HG02885 (cell line): Measurements from ENCODE around the gene ACTR3.
"Not testable (repeated sequence)": the region's sequence is repeated elsewhere in the genome, so short reads cannot be mapped to it uniquely, and the experiment has no call there.

Experiments
- ATAC-seq: cut with Tn5 transposase; IDR thresholded peaks from one replicate; pipeline ENCODE4 v1.9.1; 2021; ENCODE audit warnings: mild to moderate bottlenecking; ENCODE audit not compliant: unreplicated experiment, poor library complexity

ACTR3 gene

DNA sequence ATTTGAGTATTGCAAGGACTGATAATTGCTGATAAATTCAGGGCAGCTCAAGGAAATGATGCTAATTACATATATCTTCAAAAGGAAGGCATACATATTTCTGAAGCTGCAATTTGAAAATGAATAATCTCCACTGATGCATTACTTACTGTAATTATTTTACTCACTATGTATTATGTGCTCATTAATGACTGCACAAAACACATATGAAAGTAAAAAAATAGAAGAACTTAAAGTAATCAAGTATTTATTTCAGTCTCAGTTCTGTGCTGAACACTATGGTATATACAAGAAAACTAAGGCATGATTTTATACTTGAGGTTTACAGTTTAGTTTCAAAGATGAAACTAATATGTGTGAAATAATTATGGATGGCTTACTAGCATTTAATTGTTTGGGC is 9.3 kb downstream of the ACTR3 start:
- no peak for ATAC-seq

DNA sequence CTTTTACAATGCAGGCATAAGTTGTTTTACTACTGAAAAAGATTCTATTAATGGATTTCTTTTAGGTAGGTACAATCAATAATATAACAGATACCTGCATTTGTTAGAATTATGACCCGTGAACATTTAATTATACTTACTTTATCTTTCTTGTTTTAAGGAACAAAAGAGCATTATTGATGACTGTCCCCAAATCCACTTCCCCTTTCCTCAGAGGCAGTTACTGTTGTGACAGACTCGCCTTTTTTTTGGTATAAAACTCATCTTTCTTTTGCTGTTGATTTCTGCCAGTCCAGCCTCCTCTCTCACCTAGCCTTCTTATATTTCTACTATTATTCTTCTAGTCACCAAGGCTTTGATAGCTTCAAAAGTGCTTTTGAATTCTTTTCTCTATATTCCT is 12.1 kb downstream of the ACTR3 start:
- peak; percentile 35 for ATAC-seq

DNA sequence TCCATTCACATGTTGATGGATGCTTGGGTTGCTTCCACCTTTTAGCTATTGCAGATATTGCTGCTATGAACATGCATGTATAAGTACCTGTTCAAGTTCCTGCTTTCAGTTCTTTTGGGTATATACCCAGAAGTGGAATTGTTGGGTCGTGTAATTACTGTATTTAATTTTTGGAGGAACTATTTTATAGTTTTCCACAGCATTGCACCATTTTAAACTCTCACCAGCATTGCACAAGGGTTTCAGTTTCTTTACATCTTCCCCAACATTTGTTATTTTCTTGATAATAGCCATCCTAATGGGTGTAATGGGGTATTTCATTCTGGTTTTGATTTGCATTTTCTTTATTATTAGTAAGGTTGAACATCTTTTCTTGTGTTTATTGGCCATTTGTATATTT is 16.0 kb downstream of the ACTR3 start:
- no peak for ATAC-seq

DNA sequence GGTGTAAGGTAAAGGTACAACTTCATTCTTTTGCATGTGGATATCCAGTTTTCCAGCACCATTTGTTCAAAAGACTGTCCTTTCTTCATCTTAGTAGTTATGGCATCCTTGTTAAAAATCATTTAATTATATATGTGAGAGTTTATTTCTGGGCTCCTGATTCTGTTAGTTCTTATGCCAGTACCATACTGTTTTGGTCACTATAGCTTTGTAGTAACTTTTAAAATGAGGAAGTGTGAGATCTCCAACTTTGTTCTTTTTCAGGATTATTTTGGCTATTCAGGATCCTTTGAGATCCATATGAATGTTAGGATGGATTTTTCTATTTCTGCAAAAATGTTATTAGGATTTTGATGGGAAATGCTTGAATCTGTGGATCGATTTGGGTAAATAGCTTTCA is 16.8 kb downstream of the ACTR3 start:
- no peak for ATAC-seq

DNA sequence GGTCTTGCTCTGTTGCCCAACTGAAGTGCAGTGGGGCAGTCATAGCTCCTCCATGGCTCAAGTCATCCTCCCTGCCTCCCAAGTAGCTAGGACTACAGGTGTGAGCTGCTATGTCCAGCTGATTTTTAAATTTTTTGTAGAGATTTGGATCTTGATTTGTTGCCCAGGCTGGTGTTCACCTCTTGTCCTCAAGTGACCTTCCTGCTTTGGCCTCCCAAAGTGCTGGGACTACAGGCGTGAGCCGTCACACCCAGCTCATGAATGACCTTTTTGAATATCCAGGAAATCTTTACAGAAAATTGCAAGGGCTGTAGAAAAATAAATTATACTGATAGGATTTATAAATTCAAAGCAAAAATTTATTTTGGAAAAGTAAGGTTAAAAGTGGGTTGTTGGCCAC is 17.4 kb downstream of the ACTR3 start:
- ATAC-seq = no peak

DNA sequence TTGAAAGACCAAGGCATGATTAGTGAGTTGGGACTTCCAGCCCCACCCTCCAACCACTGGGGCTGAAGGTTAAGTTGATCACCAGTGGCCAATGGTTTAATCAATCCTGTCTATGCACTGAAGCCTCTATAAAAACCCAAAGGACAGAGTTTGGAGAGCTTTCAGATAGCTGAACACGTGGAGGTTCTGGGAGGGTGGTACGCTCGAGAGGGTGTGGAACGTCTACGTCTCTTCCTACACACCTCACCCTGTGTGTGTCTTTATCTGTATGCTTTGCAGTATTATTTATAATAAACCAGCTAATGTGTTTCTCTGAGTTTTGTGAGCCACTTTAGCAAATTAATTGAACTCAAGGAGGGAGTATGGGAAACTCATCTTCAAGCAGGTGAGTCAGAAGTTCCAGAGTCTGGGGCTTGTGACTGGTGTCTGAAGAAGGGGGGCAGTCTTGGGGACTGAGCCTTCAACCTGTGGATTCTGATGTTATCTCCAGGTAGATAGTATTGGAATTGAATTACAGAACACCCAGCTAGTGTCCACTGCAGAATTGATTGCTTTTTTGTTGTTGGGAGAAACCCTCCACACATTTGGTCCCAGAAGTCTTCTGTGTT is 20.3 kb downstream of the ACTR3 start:
- ATAC-seq = peak; percentile 53

DNA sequence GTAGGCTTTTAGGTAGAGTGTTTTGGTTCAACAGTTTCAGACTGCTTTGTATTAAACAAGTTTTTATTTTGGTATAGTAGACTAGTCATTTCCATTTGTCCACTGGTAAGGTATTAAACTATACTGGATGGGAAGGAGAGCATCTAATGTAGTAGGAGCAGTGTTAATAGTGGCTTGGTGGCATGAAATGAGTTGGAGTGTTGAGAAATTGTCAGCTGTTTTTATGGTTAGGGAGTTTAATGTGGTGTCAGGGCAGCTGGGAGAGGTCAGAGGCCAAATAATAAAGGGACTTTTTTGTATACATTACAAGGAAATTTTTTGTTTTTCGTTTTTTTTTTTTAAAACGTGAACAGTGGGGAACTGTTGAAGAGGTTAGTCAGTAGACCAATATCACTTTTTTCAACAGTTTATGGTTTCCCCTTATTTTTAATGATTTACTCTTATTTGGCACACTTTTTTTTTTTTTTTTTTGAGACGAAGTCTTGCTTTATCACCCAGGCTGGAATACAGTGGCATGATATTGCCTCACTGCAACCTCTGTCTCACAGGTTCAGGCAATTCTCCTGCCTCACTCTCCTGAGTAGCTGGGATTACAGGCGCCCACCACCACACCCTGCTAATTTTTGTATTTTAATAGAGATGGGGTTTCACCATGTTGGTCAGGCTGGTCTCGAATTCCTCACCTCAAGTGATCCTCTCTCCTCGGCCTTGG is 21.2 kb downstream of the ACTR3 start:
- ATAC-seq = no peak

DNA sequence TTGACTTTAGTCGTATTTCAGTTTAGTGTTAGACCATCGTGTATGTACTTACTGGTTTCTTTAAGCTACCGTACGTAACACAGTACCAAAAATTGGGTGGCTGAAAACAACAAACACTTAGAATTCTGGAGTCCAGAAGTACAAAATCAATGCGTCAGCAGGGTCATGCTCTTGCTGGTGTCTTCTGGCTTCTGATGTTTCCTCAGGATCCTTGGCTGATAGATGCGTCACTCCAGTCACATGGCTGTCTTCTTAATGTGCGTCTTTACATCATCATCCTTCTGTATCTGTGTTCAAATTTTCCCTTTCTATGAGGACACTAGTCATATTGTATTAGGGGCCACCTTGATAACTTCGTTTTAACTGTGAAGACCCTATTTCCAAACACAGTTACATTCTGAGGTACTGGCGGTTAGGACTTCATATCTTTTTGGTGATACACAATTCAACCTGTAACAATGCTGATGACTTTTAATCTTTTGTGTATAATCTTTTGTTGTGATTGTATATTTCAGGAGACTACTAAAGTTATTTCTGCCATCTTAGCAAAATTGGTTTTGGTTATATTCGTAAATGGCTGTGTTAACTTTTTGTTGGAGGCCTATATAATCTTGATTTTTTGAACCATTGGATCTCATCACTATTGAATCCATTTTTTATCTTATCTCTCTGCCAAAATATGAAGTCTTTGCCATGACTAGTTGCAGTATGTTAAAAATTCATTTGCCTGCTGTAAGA is 25.4 kb downstream of the ACTR3 start:
- no peak for ATAC-seq

DNA sequence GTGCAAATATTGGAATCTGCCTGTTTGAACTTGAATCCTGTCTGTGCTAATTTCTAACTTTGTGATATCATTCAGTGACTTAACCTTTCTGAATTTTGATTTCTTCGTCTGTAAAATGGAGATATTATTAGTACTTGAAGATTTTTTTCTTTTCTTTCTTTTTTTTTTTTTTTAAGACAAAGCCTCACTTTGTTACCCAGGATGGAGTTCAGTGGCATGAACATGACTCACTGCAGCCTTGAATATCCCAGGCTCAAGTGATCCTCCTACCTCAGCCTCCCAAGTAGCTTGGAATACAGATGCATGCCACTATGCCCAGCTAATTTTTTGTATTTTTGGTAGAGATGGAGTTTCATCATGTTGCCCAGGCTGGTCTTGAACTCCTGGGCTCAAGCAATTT is 28.3 kb downstream of the ACTR3 start:
- no peak for ATAC-seq

DNA sequence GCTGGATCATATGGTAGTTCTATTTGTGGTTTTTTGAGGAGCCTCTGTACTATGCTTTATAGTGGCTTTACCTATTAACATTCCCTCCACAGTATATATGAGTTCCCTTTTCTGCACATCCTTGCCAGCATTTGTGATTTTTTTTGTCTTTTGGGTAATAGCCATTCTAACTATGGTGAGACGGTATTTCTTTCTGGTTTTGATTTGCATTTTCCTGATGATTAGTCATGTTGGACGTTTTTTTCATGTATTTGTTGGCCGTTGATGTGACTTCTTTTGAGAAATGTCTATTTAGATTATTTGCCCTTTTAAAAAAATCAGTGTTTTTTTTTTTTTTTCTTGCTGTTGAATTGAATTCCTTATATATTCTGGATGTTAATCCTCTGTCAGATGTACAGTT is 31.1 kb downstream of the ACTR3 start:
- ATAC-seq = no peak

DNA sequence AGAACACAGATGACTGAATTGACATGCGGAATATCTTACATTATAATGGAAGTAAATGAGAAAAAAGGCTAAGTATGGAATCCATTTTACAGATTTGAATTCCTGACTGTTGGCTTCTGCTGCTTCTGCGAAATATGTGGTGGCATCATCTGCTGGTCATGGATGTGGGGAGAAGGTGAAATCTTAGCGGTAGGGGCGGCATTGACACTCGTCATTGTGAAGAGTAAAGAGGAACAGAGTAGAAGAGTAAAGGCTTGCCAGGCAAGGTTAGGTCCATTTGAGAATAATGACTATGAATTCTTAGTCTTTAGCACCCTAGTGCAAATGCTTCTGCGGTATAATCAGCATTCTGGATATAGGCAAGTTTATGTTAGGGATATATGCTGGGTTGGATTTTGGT is 32.4 kb downstream of the ACTR3 start:
- peak; percentile 35 for ATAC-seq

DNA sequence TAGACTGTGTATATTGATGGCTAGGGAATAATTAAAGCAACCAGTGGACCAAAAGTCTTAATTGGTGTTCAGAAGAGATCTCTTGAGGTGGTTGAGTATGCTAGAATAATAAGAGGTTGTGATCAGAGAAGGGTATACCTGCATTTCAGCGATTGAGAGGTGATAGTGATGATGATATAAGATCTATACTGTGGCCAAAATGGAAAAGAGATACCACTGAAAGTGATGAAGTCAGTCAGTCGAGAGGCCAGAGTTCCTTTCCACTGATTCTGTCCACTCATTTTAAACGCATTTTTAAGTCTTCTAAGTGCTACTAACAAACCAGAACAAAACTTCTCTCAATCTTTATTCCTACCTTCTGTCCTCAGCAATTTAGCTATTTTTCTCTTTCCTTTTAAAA is 32.9 kb downstream of the ACTR3 start:
- peak; percentile 64 for ATAC-seq

DNA sequence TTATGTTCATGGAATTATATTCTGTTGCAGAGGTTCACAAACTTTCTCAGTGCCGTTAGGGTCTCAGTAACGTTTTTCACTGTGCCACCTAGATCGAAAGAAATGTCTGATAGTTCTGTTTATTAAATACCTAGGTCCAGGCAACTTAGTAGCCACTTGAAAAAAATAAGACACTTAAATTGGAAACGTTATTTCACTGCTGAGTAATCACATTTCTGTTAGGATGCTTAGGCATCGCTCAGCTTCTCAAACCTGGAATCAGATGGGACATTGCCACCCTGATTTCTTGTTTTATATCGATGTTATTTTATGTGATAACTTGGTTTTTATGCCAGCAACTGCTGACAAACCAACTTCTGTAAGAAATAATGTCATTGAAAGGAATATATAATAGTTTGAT is 36.0 kb downstream of the ACTR3 start:
- ATAC-seq = no peak

DNA sequence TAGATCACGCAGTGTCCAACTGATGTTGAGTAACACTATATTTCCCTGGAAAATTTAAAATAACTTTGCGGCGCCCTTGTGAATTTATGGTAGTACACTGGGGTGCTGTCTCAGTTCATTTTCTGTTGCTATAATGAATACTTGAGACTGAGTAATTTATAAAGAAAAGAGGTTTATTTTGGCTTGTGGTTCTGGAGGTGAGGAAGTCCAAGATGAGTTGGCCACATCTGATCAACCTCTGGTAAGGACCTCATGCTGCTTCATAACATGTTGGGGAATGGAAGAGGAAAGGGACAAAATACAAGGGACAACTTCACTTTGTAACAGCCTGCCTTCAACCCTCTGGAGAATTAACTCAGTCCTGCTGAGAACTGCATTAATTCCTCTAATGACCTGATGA is 36.4 kb downstream of the ACTR3 start:
- ATAC-seq = no peak

DNA sequence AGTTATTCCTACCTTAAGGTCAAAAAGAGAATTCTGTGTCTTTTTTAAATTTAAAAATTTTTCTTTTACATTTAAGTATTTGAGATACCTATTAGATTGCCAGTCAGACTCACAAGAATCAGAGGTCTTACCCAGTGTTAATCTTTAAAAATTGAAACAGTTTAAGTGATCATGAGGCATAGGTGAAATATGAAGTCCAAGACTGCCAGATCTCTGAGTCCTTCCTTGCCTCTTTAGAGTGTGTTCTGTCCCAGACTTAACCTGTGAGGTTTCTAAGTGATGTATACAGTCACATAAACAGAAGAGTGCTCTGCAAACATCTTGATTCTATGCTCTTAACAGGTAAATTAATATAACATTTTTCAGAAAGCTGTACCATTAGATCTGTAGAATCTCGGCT is 40.6 kb downstream of the ACTR3 start:
- no peak for ATAC-seq

DNA sequence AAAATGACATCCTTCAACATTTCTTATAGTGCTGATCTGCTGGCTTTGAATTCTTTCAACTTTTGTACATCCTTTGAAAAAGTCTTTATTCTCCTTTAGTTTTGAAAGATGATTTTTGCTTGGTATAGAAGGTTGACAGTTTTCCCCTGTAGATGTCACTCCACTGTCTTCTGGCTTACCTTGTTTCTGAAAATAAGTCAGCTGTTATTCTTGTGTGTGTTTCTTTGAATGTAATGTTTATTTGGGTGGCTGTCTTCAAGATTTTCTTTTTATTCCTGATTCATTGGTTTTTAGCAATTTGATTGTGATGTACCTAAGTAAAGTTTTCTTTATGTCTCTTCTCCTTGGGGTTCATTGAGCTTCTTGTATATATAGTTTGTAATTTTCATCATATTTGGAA is 47.6 kb downstream of the ACTR3 start:
- ATAC-seq = no peak

DNA sequence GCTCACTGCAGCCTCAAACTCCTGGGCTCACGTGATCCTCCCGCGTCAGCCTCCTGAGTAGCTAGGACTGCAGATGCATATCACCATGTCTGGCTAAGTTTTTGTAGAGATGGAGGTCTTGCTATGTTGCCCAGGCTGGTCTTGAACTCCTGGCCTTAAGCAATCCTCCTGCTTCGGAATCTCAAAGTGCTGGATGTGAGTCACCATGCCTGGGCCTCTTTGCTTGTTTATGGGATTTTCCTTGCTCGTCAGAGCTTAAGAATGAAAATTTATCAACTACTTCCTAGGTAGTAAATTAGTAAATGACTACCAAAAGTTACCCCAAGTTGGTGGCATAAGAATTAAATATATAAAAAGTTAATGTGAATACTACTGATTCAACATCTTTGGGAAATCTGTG is 51.0 kb downstream of the ACTR3 start:
- no peak for ATAC-seq

DNA sequence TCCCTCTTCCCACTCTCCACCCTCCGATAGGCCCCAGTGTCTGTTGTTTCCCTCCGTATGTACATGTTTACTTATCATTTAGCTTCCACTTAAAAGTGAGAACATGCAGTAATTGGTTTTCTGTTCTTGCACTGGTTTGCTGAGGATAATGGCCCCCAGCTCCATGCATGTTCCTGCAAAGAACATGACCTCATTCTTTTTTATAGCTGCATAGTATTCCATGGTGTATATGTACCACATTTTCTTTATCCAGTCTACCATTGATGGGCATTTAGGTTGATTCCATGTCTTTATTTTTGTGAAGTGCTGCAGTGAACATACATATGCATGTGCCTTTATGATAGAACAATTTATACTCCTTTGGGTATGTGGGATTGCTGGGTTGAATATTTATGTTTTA is 55.9 kb downstream of the ACTR3 start:
- ATAC-seq = not testable (repeated sequence)

DNA sequence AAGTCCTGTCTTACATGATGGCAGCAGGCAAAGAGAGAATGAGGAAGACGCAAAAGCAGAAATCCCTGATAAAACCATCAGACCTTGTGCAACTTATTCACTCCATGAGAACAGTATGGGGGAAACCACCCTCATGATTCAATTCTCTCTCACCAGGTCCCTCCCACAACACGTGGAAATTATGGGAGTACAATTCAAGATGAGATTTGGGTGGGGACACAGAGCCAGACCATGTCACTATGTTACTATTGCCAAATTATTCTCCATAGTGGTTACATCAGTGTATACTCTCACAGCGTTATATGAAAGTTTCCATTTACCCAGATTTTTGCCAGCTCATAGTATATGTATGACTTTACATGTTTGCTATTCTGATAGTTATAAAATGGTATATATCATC is 61.0 kb downstream of the ACTR3 start:
- not testable (repeated sequence) for ATAC-seq

DNA sequence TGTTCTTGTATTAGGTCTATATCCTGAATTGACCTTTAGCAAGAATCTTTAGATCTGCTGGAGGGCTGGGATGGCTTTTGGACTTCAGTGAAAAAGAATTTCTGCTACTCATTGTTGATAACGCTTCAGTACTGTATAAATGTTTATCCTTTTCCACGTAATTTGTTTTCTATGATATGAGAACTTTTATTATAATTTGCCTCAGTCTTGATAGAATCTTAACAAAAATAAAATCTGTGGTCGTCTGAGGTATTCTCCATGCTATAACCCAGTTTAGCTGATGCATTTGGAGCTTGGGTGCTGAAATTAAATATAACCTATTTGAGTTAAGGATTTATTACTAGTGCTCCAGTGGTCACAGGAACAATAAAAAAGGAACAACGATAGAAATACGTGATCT is 71.1 kb downstream of the ACTR3 start:
- ATAC-seq = no peak

DNA sequence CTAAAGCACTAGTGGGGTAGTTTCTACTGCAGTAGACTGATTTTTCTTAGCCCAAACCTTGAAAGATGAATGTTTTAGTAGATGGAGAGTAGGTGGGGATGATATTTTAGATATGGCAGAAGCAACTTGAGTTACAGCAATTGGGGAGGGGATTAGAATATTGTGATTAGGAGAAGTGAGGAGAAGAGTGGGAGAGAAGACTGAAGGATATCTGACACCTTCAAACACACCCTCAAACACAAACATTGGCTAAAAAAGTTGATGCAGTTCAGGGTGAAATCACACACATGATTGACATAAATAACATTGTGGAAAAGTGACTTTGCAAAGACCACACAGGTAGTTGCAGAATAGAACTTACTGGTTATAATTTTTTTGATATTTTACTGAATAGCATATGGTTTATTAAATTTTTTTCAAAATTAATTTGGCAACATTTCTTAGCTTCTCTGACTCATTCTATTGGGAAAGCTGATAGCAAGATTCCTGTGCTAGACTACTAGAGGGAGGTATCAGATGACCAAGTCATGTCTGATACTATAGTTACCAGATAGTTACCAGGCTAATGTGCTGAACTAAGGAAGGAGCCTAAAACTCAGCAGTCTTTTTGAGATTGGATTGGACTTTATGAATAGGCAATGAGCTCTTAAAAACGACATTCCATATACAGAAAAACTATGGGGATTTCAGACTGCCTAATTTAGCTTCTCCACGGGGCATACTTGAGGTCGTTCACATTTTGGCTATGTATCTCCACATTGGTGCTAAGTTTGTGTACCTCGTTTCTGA is 73.0 kb downstream of the ACTR3 start:
- no peak for ATAC-seq
